Keratinocyte (primary cell): Measurements from ENCODE around the gene TNNT1. TPM values are rescaled to one million over a fixed set of nuclear protein-coding genes. Genes with fewer than 3 reads are reported as not detected.

Source experiments
- DNase-seq: peaks from one replicate; pipeline ENCODE4 v3.0.0-alpha.2; 2011; ENCODE audit warnings: low read depth, missing footprints, low spot score
- FAIRE-seq: peaks from 2 replicates; lab custom pipeline; 2011; peaks lifted over from hg19 to GRCh38; lab: Jason Lieb, UNC
- H2AFZ ChIP-seq: 2 replicates; pipeline ENCODE4 v1.6.0; 2012; ENCODE audit warnings: low read length, control low read depth, inconsistent platforms; ENCODE audit not compliant: control insufficient read depth
- H3K27ac ChIP-seq: 2 replicates; pipeline ENCODE4 v1.5.1; 2011; ENCODE audit warnings: low read length; ENCODE audit not compliant: control insufficient read depth, insufficient read depth
- H3K27me3 ChIP-seq: 3 replicates; pipeline ENCODE4 v1.6.0; 2011; ENCODE audit warnings: low read length; ENCODE audit not compliant: control insufficient read depth, insufficient read depth; ENCODE audit errors: extremely low read depth
- H3K36me3 ChIP-seq, 2 experiments: 2 replicates in 1 of 2; 3 replicates in 1 of 2; pipeline ENCODE4 v1.5.1; 2011; ENCODE audit warnings: low read length in 2 of 2, mild to moderate bottlenecking in 1 of 2; ENCODE audit not compliant: control insufficient read depth in 2 of 2, insufficient read depth in 2 of 2; ENCODE audit errors: extremely low read depth in 1 of 2
- H3K4me1 ChIP-seq: 3 replicates; pipeline ENCODE4 v1.5.1; 2011; ENCODE audit warnings: low read length; ENCODE audit not compliant: control insufficient read depth, insufficient read depth; ENCODE audit errors: extremely low read depth
- H3K4me2 ChIP-seq: 3 replicates; pipeline ENCODE4 v1.6.0; 2011; ENCODE audit warnings: low read depth, low read length; ENCODE audit not compliant: control insufficient read depth, insufficient read depth; ENCODE audit errors: extremely low read depth
- H3K4me3 ChIP-seq, 3 experiments: fragments of 200-600 bp in 1 of 3; sonication (generic) in 1 of 3; 2 replicates in 2 of 3; 3 replicates in 1 of 3; pipeline ENCODE4 v1.5.1; 2011 to 2016; ENCODE audit warnings: low read length in 3 of 3, mild to moderate bottlenecking in 3 of 3, control low read depth in 2 of 3, inconsistent platforms in 1 of 3, low read depth in 1 of 3, mixed read lengths in 1 of 3, mixed run types in 1 of 3, moderate library complexity in 1 of 3; ENCODE audit not compliant: control insufficient read depth in 2 of 3, insufficient read depth in 2 of 3; ENCODE audit errors: extremely low read depth in 1 of 3
- H3K79me2 ChIP-seq: 2 replicates; pipeline ENCODE4 v1.6.0; 2012; ENCODE audit warnings: low read length; ENCODE audit not compliant: control insufficient read depth, insufficient read depth
- H3K9ac ChIP-seq: 3 replicates; pipeline ENCODE4 v1.6.0; 2011; ENCODE audit warnings: low read length; ENCODE audit not compliant: control insufficient read depth, insufficient read depth; ENCODE audit errors: extremely low read depth
- H3K9me1 ChIP-seq: 3 replicates; pipeline ENCODE4 v1.6.0; 2011; ENCODE audit warnings: low read length; ENCODE audit not compliant: control insufficient read depth, insufficient read depth; ENCODE audit errors: extremely low read depth
- H3K9me3 ChIP-seq: 2 replicates; pipeline ENCODE4 v1.5.1; 2012; ENCODE audit warnings: low read depth, low read length; ENCODE audit not compliant: control insufficient read depth
- H4K20me1 ChIP-seq: 3 replicates; pipeline ENCODE4 v1.6.0; 2011; ENCODE audit warnings: low read length; ENCODE audit not compliant: control insufficient read depth, insufficient read depth; ENCODE audit errors: extremely low read depth
- EZH2 ChIP-seq: IDR thresholded peaks from one replicate; pipeline ENCODE4 v1.6.1; 2012; ENCODE audit warnings: inconsistent platforms, mild to moderate bottlenecking, low read length, moderate library complexity
- dilution Hi-C: fragments of 300-500 bp; cut with MboI; formaldehyde crosslinking; loops from one replicate; pipeline ENCODE4 v1.7.0; 2020; ENCODE audit warnings: low sequenced_read_pairs; ENCODE audit not compliant: extremely low pct_ligation_motif_present
- polyA plus RNA-seq, 5 experiments: library from polyadenylated mRNA; depleted of rRNA in 3 of 5; stranded (reverse) in 3 of 5; stranded (forward) in 1 of 5; unstranded in 1 of 5; fragments of >200 nt; gene quantifications; 1 replicate in 1 of 5; 2 replicates in 3 of 5; 3 replicates in 1 of 5; pipeline versions ENCODE4 v1.2.1 to v1.2.3, GENCODE V29; 2011 to 2012; ENCODE audit warnings: missing spikeins in 2 of 5, low read depth in 1 of 5, low replicate concordance in 1 of 5
- TF ChIP-seq, protein P1 (sequence below), 3 experiments: IDR thresholded peaks in 1 of 3; conservative IDR thresholded peaks in 1 of 3; optimal IDR thresholded peaks in 1 of 3; 2 replicates in 2 of 3; 3 replicates in 1 of 3; pipeline versions ENCODE3 to v1.5.1; 2011; ENCODE audit warnings: low read length in 3 of 3, mild to moderate bottlenecking in 3 of 3, moderate library complexity in 2 of 3, control low read depth in 1 of 3, inconsistent platforms in 1 of 3; ENCODE audit not compliant: insufficient read depth in 2 of 3; ENCODE audit errors: extremely low read depth in 1 of 3

The TNNT1 gene
- polyA plus RNA-seq, 1 donor (not counting 4 experiments of a cell fraction or from before 2014, with no cell fraction given): 99.6 TPM

- H3K79me2 ChIP-seq: peaks cover 68% of the 10 kb centered on the region
- H4K20me1 ChIP-seq: peaks cover 9% of the 10 kb centered on the region
Measured at GRCh38 chr19:55113570-55114039, 35.4 kb downstream of the TNNT1 start.

GRCh38 chr19:55112777-55113569, 36.0 kb downstream of the TNNT1 start:
- FAIRE-seq (no peak), DNase-seq (no peak)
- peaks cover 9% of the 10 kb centered on the region for H4K20me1 ChIP-seq
- H3K36me3 ChIP-seq: peaks cover 11 to 15% of the 10 kb centered on the region in 2 experiments
- no peaks in the 10 kb centered on the region for H3K9me3 ChIP-seq
- H3K4me3 ChIP-seq: no peak overlapping the region
- no peaks in the 10 kb centered on the region for H3K27me3 ChIP-seq
- H3K9ac ChIP-seq: no peak overlapping the region
- no peaks in the 10 kb centered on the region for H3K9me1 ChIP-seq
- H3K27ac ChIP-seq: peak overlapping the region; percentile 8
- H3K79me2 ChIP-seq: peaks cover 68% of the 10 kb centered on the region
- H2AFZ ChIP-seq: no peak overlapping the region
- dilution Hi-C loops: no loop called here
- H3K4me1 ChIP-seq: peaks cover 7% of the 10 kb centered on the region
- no peak for TF ChIP-seq EZH2
- TF ChIP-seq, protein P1, sequence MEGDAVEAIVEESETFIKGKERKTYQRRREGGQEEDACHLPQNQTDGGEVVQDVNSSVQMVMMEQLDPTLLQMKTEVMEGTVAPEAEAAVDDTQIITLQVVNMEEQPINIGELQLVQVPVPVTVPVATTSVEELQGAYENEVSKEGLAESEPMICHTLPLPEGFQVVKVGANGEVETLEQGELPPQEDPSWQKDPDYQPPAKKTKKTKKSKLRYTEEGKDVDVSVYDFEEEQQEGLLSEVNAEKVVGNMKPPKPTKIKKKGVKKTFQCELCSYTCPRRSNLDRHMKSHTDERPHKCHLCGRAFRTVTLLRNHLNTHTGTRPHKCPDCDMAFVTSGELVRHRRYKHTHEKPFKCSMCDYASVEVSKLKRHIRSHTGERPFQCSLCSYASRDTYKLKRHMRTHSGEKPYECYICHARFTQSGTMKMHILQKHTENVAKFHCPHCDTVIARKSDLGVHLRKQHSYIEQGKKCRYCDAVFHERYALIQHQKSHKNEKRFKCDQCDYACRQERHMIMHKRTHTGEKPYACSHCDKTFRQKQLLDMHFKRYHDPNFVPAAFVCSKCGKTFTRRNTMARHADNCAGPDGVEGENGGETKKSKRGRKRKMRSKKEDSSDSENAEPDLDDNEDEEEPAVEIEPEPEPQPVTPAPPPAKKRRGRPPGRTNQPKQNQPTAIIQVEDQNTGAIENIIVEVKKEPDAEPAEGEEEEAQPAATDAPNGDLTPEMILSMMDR (optimal IDR thresholded peaks at IDR 0.05 in 1 of 3, IDR thresholded peaks at IDR 0.05 in 1 of 3, conservative IDR thresholded peaks at IDR 0.05 in 1 of 3; ENCODE audit: extremely low read depth in 1 of 3, insufficient read depth in 2 of 3, low read length in 3 of 3): no peak
- H3K4me2 ChIP-seq: no peak overlapping the region

More at GRCh38 chr19:55113570-55114039, 35.4 kb downstream of the TNNT1 start:
- DNase-seq (no peak), FAIRE-seq (no peak)
- dilution Hi-C loops: no loop called here
- Histone ChIP-seq H3K4me2 (no peak overlapping the region), H3K4me3 (no peak overlapping the region), H3K27ac (peak overlapping the region; percentile 8), H3K4me1 (peaks cover 11% of the 10 kb centered on the region), H3K27me3 (no peaks in the 10 kb centered on the region), H3K9me3 (no peaks in the 10 kb centered on the region), H3K9me1 (no peaks in the 10 kb centered on the region), H3K9ac (no peak overlapping the region), H2AFZ (no peak overlapping the region), H3K36me3 (peaks cover 11 to 15% of the 10 kb centered on the region in 2 experiments)
- TF ChIP-seq, protein P1 (optimal IDR thresholded peaks at IDR 0.05 in 1 of 3, IDR thresholded peaks at IDR 0.05 in 1 of 3, conservative IDR thresholded peaks at IDR 0.05 in 1 of 3; ENCODE audit: extremely low read depth in 1 of 3, insufficient read depth in 2 of 3, low read length in 3 of 3): no peak
- no peak for TF ChIP-seq EZH2
